GM20431 (cell line): Measurements from ENCODE around the gene MFRP.

Experiments
- in situ Hi-C: fragments of 300-500 bp; cut with MseI, MboI; formaldehyde crosslinking; loops from one replicate; pipeline ENCODE4 v1.15.0; 2020; ENCODE audit warnings: low sequenced_read_pairs; ENCODE audit not compliant: unreplicated experiment

MFRP gene

DNA sequence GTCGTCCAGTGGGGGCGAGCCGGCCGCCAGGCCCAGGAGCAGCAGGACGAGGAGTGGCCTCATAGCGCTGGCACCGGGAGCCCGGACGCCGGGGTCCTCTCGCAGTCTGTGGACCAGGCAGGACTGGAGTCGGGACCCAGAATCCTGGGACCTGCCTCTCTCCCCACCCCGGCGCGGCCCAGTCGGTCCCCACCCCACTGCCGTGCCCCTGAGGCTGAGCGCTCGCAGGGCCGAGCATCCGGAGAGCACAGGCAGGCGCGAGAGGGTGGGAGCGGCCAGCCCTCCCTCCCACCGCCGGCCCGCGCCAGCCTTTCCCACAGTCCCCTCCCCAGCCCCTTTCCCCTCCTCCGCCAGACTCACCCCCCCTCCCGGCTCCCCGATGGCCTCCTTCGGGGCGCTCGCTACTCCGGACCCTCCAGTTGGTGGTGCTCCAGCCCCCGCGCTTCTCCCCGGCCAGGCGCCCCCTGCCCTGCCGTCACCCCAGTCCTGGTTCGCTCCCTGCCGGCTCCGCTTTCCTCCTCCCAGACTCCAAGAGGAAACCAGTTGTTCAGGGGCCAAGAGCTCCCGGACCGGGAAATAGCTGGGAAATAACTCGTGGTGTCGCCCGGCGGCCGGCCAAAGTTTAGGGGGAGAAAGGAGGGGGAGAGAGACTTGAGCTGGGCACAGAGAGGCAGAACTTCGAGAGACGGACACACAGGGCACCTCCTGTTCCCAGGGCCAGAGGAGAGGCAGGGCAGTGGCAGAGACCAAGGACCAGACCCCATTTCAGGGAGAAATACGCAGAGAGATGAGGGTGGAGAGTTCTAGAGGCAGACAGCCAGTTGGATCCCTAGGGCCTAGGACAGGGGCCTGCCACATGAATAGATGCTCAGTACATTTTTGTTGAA, 5.9 kb downstream of the MFRP start, which contains the start of gene C1QTNF5:
Gene C1QTNF5, minus strand, starts transcription at position 549 of the 887 bp plus-strand sequence. Its CDS starts 486 bp downstream, at position 63.
- in situ Hi-C loops, result no loop called here

- in situ Hi-C loops, result no loop called here
These were observed 6.7 kb downstream of the MFRP start for GRCh38 chr11:119339589-119340334.

GRCh38 chr11:119338965-119339588, 7.4 kb downstream of the MFRP start:
- in situ Hi-C loops, result no loop called here

DNA sequence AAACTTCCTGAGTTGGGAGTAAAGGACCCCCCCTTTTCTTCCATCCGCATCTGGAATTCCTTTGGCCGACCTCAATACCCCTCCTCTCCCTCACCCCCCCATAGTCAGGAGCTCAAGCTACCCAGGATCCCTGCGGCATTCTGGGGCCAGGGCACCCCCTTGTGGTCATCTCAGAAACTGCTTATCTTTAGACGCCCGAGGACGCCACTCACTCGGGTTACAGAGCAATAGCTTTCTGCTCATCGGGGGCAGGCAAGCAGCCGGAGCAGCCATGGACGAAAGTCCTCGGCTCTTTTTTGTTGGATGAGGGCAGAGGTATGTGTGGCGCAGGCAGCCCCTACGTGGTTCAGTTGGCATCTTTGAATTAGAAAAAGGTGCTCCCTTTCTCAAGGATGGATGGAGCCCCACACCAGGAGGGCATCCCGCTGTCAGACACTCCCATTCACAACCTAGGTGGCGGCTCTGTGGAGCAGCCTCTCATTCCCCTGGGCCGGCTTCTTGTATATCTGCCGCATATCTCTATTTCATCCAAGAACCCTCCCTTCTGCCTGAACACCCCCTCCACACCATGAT, 8.1 kb downstream of the MFRP start:
- in situ Hi-C loops, result no loop called here

- in situ Hi-C loops, result no loop called here
These were observed 8.8 kb downstream of the MFRP start for GRCh38 chr11:119337581-119338317.

- in situ Hi-C loops, result no loop called here
These were observed 9.6 kb downstream of the MFRP start for GRCh38 chr11:119336744-119337469.

- in situ Hi-C loops, result no loop called here
These were observed 10.6 kb downstream of the MFRP start for GRCh38 chr11:119335655-119336543.

DNA sequence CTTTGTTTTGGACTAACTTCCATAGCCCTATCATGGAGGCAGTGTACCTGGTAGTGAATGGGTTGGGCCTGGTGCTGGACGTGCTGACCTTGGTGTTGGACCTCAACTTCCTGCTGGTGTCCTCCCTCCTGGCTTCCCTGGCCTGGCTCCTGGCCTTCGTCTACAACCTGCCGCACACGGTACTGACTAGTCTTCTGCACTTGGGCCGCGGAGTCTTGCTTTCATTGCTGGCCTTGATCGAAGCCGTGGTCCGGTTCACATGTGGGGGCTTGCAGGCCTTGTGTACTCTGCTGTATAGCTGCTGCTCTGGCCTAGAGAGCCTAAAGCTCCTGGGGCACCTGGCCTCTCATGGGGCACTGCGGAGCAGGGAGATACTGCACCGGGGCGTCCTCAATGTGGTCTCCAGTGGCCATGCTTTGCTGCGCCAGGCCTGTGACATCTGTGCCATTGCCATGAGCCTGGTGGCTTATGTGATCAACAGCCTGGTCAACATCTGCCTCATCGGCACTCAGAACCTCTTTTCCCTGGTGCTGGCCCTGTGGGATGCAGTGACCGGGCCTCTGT, 11.3 kb downstream of the MFRP start:
- in situ Hi-C loops, result no loop called here

GRCh38 chr11:119334174-119334930, 12.2 kb downstream of the MFRP start, which contains the start of gene RNF26:
RNF26 (plus strand) TSS chr11:119334527; CDS start chr11:119335123, 596 bp downstream.
- in situ Hi-C loops, result no loop called here

DNA sequence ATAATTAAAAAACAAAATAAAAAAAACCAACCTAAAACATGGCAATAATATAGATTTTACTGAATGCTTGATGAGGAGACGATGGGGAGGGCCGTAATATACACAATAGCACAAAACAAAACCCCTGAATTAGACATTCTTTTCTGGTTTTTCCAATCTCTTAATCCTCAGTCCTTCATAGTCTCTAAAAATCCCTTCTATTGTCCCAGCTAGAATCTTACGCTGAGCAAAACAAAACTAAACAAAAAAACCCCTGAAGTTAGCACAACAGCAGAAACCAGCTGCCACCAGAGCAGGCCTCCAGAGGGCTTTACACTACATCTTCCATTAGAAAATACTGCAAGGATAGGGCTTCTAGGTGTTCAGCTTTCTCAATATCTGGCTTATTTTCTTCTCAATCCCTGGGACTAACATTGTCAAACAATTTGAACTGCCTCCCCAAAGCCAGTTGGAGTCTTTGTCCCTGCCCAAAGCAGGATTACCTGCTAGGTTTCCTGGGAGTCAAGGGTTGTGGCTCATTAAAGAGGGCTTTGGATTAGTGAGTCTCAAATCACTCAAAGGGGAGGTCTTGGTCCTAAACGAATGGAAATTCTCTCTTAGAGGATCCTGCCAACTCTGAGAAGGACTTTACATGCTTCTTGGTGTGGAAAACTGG, 14.3 kb downstream of the MFRP start:
- in situ Hi-C loops, result no loop called here

- in situ Hi-C loops, result no loop called here
These were observed 16.3 kb downstream of the MFRP start for GRCh38 chr11:119330237-119330636.

DNA sequence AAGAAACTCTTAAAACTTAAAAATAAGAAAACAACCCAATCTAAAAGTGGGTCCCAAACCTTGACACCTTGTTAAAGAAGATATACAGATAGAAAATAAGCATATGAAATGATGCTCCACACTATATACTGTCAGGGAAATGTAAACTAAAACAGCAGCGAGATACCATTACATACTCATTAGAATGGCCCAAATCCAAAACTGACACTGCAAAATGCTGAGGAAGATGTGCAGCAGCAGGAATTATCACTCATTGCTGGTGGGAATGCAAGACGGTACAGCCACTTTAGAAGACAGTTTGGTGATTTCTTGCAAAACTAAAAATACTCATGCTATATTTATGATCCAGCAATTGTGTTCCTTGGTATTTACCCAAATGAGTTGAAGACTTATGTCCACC, 17.2 kb downstream of the MFRP start:
- in situ Hi-C loops, result no loop called here

DNA sequence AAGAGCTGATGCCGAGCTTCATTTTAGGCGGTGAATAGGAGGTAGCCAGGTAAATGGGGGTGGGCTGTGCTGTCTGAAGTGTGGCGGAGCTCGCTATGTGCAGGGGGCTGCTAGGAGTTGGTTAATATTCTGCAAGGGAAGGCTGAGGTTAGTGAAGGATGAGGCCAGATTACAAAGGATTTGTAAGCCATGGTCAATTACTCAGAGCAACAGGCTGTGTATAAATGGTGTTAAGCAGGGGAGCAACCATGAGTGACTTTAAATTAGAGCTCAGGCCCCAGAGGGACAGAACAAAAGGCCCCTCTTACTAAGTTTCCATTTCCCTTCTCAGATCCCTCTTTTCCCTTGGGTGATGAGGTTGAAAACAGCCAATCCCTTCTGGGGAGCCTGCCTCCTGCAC, 22.3 kb downstream of the MFRP start:
- in situ Hi-C loops, result no loop called here

DNA sequence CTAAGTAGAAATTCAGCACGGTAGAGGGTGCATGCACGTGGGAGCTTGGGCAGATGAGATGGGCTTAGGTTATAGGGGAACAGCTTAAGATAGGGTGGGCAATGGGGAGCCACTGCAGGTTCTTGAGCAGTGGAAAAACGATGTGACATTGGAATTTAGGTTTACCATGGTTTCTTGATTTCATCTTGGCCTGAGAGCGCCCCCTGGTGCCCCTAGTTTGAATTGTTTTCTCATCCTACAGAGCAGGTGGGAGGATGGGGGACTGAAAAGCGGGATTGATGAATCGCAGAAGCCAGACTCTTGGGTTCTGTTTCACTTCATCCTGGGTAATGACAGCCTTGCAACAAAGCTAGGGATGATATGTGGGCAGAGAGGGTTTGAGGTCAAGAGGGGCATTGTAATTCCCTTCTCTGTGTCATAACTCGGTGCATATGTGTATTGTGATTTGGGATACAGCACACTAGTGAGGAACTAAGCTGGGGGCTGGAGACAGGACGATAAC, 22.9 kb downstream of the MFRP start:
- in situ Hi-C loops, result no loop called here

- in situ Hi-C loops, result no loop called here
These were observed 23.5 kb downstream of the MFRP start for GRCh38 chr11:119322921-119323531.

- in situ Hi-C loops, result no loop called here
These were observed 24.2 kb downstream of the MFRP start for GRCh38 chr11:119322360-119322739.
